ENCODE measurements around the gene GLRA3. TPM values are rescaled to one million over a fixed set of nuclear protein-coding genes. Genes with fewer than 3 reads are reported as not detected.
A peak's percentile ranks its signal among the peaks of the same experiment; 100 is the strongest.

The GLRA3 gene
- total RNA-seq, 1 donor from 2014 or later, result not detected

DNA sequence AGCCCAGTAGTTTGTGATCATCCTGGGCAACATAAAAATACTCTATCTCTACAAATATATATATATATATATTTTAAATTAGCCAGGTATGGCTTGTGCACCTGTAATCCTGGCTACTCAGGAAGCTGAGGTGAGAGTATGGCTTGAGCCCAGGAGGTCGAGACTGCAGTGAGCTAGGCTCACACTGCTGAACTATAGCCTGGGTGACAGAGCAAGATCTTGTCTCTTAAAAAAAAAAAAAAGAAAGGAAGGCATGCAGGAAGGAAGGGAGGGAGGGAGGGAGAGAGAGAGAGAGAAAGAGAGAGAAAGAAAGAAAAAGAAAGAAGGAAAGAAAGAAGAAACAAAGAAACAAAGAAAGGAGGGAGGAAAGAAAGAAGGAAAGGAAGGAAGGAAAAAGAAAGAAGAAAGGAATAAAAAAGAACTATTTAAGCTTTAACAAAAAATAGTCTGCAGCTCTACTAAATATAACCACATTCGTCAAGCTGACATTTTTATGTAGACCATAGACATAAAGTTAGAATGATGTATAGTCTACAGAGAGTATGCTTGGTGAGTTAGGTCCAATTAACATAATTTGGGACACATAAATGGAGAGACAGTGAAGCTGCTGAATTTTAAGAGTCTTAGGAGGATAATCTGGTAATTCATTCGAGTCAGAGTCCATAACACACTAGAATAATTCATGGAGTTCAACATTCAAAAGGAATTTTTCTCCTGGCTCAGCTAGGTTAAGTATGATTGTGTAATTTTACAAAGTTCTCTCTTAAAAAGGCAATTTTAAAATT lies 111.9 kb downstream of the GLRA3 start:
- intact Hi-C loops (cut with micrococcal nuclease), result loop anchor here (10.0 kb wide), 1 partner anchor 352 kb away; no protein-coding TSS in a partner anchor
- H3K27ac ChIP-seq (replicated peaks), result peak overlapping the region; percentile 3
- no peaks in the 10 kb centered on the region for H3K4me1 ChIP-seq
- TF ChIP-seq, protein P1, sequence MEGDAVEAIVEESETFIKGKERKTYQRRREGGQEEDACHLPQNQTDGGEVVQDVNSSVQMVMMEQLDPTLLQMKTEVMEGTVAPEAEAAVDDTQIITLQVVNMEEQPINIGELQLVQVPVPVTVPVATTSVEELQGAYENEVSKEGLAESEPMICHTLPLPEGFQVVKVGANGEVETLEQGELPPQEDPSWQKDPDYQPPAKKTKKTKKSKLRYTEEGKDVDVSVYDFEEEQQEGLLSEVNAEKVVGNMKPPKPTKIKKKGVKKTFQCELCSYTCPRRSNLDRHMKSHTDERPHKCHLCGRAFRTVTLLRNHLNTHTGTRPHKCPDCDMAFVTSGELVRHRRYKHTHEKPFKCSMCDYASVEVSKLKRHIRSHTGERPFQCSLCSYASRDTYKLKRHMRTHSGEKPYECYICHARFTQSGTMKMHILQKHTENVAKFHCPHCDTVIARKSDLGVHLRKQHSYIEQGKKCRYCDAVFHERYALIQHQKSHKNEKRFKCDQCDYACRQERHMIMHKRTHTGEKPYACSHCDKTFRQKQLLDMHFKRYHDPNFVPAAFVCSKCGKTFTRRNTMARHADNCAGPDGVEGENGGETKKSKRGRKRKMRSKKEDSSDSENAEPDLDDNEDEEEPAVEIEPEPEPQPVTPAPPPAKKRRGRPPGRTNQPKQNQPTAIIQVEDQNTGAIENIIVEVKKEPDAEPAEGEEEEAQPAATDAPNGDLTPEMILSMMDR (IDR thresholded peaks at IDR 0.05; ENCODE audit: borderline replicate concordance), result no peak
- H3K9me3 ChIP-seq (replicated peaks), result no peaks in the 10 kb centered on the region
- DNase-seq, result no peak
- no peaks in the 10 kb centered on the region for H3K27me3 ChIP-seq (ENCODE audit: low read depth)
- H3K36me3 ChIP-seq, result no peaks in the 10 kb centered on the region
- H3K4me3 ChIP-seq, result no peak overlapping the region

DNA sequence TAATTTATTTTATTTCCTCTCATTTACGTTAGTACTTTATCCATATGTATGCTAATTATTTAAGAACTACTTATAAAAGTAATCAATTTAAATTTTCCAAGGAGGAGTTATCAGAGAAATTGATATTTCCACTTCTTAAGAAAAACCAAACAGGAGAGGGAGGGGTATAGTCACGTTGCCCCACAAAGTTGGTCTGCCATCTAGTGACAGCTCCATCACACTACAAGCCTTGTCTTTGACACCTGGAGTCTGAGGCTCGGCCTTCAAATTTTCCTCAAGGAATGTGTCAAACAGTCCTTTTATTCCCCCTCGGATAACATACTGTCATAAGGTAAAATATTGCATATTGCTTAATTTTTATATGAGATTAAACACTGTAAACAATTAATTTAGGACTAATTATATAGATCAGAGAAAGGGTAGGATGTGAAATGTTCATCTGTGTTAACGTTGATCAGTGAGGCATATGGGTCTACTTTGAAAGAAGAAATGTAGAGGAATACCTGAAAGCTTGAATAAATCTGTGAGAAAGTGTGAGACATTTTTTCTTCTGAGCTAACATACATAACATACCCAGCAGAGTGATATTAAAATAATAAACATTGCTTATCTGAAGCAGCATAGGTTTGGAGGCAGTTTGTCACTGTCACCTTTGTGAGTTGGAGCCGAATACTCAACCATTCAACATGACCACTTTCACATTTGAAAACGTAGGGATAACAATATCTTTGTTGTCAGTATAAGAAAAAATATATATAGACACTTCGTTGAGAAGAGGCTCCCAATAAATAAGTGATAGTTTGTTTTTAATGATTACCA lies 114.4 kb downstream of the GLRA3 start:
- Histone ChIP-seq H3K4me1 (no peaks in the 10 kb centered on the region), H3K4me3 (no peak overlapping the region), H3K27ac (replicated peaks) (no peak overlapping the region), H3K36me3 (no peaks in the 10 kb centered on the region), H3K27me3 (ENCODE audit: low read depth) (no peaks in the 10 kb centered on the region), H3K9me3 (replicated peaks) (no peaks in the 10 kb centered on the region)
- TF ChIP-seq, protein P1 (IDR thresholded peaks at IDR 0.05; ENCODE audit: borderline replicate concordance), result peak; percentile 71
- no peak for DNase-seq
- intact Hi-C loops (cut with micrococcal nuclease), result loop anchor here (10.0 kb wide), 1 partner anchor 350 kb away; no protein-coding TSS in a partner anchor

DNA sequence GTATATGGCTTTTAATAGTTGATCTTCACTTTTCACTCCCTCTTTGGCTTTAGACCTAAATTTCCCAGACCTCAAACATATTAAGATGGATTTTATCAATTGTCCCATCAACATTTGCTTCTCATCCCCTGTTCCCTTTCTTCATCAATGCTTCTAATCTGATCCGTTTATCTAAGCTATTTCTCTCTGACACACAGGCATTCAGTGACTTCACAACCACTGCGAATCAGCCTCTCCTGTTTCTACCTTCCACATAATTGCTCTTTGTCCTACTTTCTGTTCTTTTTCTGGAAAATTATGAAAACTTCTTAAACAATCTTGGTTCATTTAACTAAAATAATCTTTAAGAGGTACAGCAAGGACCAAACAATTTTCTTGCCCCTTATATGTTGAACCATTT lies 115.2 kb downstream of the GLRA3 start:
- Histone ChIP-seq H3K9me3 (replicated peaks) (no peaks in the 10 kb centered on the region), H3K27ac (replicated peaks) (no peak overlapping the region), H3K4me1 (no peaks in the 10 kb centered on the region), H3K36me3 (no peaks in the 10 kb centered on the region), H3K4me3 (no peak overlapping the region), H3K27me3 (ENCODE audit: low read depth) (no peaks in the 10 kb centered on the region)
- TF ChIP-seq, protein P1 (IDR thresholded peaks at IDR 0.05; ENCODE audit: borderline replicate concordance), result no peak
- intact Hi-C loops (cut with micrococcal nuclease), result loop anchor here (10.0 kb wide), 1 partner anchor 349 kb away; no protein-coding TSS in a partner anchor
- DNase-seq, result no peak

DNA sequence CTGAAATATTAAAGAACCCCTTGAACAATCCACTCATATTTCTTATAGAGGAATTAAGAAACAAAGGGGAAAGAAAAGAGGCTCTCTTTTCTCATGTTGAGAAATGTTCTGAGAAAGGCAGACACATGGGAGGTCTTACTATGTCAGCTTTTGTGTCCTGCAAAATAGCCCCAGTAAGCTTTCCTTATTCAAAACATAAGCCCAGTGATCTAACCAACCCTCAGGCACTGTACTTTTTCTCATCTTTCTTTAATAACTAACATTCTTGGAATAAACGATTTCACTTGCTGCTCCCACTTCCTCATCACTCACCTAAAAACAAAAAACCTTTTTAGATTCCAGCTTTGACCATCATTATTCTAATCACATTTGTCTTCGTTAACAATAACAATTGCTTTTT lies 115.9 kb downstream of the GLRA3 start:
- no peaks in the 10 kb centered on the region for H3K9me3 ChIP-seq (replicated peaks)
- no peaks in the 10 kb centered on the region for H3K36me3 ChIP-seq
- TF ChIP-seq, protein P1 (IDR thresholded peaks at IDR 0.05; ENCODE audit: borderline replicate concordance), result no peak
- DNase-seq, result no peak
- no peak overlapping the region for H3K27ac ChIP-seq (replicated peaks)
- no peaks in the 10 kb centered on the region for H3K27me3 ChIP-seq (ENCODE audit: low read depth)
- no peaks in the 10 kb centered on the region for H3K4me1 ChIP-seq
- intact Hi-C loops (cut with micrococcal nuclease), result loop anchor here (10.0 kb wide), 1 partner anchor 348 kb away; no protein-coding TSS in a partner anchor
- no peak overlapping the region for H3K4me3 ChIP-seq

DNA sequence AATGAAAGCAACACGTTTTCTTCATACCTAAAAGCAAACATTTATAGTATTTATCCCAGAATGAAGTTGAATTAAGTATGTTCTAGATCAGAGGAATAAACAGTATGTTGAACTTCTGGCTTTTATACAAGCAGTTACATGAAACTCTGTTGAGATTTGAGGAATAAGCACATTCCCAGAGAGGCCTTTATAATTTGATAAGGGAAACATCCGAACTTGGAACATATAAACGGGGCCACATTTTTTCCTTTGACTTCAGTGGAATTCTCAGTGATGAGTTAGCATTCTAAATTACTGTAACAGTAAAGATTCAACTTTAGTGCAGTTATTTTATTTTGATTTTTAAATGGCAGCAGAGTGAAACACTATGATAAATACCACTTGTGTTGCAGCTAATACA lies 119.5 kb downstream of the GLRA3 start:
- DNase-seq, result no peak
- Histone ChIP-seq H3K4me3 (no peak overlapping the region), H3K36me3 (no peaks in the 10 kb centered on the region), H3K9me3 (replicated peaks) (no peaks in the 10 kb centered on the region), H3K27me3 (ENCODE audit: low read depth) (no peaks in the 10 kb centered on the region), H3K27ac (replicated peaks) (no peak overlapping the region), H3K4me1 (no peaks in the 10 kb centered on the region)
- TF ChIP-seq, protein P1 (IDR thresholded peaks at IDR 0.05; ENCODE audit: borderline replicate concordance), result no peak
- intact Hi-C loops (cut with micrococcal nuclease), result no loop called here
